CD4-positive, alpha-beta T cell treated with Interleukin-12 subunit alpha and Interleukin-12 subunit beta, for 1 hour (primary cell): ENCODE results near the gene TNRC6B.

Source experiments
- DNase-seq: peaks from one replicate; pipeline ENCODE4 v3.0.0-alpha.2; 2020

TNRC6B gene

GRCh38 chr22:40244586-40244985, 66.9 kb downstream of the TNRC6B start:
- DNase-seq, result no peak

GRCh38 chr22:40247976-40248375, 70.3 kb downstream of the TNRC6B start:
- DNase-seq, result peak; percentile 70

- no peak for DNase-seq
Measured at GRCh38 chr22:40249286-40249685, 71.6 kb downstream of the TNRC6B start.

GRCh38 chr22:40250608-40251007, 72.9 kb downstream of the TNRC6B start:
- no peak for DNase-seq

GRCh38 chr22:40251106-40251505, 73.4 kb downstream of the TNRC6B start:
- DNase-seq, result no peak

- DNase-seq, result no peak
Measured at GRCh38 chr22:40252146-40252545, 74.4 kb downstream of the TNRC6B start.

- no peak for DNase-seq
Measured at GRCh38 chr22:40256516-40256915, 78.8 kb downstream of the TNRC6B start.

GRCh38 chr22:40258017-40258416, 80.3 kb downstream of the TNRC6B start:
- no peak for DNase-seq

- DNase-seq, result no peak
Measured at GRCh38 chr22:40258501-40258915, 80.8 kb downstream of the TNRC6B start.

GRCh38 chr22:40261783-40262182, 84.1 kb downstream of the TNRC6B start:
- no peak for DNase-seq

GRCh38 chr22:40263191-40263590, 85.5 kb downstream of the TNRC6B start:
- no peak for DNase-seq

GRCh38 chr22:40265783-40266182, 88.1 kb downstream of the TNRC6B start:
- no peak for DNase-seq

- no peak for DNase-seq
Measured at GRCh38 chr22:40270031-40270430, 92.3 kb downstream of the TNRC6B start.

GRCh38 chr22:40270748-40271373, 93.1 kb downstream of the TNRC6B start:
- no peak for DNase-seq

- DNase-seq, result no peak
Measured at GRCh38 chr22:40271440-40271839, 93.7 kb downstream of the TNRC6B start.

- no peak for DNase-seq
Measured at GRCh38 chr22:40273319-40273718, 95.6 kb downstream of the TNRC6B start.

GRCh38 chr22:40276996-40277823, 99.5 kb downstream of the TNRC6B start:
- DNase-seq, result no peak

- DNase-seq, result no peak
Measured at GRCh38 chr22:40279017-40279416, 101.3 kb downstream of the TNRC6B start.

GRCh38 chr22:40281717-40282116, 104.0 kb downstream of the TNRC6B start:
- DNase-seq, result no peak

GRCh38 chr22:40285513-40285912, 107.8 kb downstream of the TNRC6B start:
- no peak for DNase-seq

GRCh38 chr22:40289991-40290459, 112.3 kb downstream of the TNRC6B start:
- peak; percentile 73 for DNase-seq

- no peak for DNase-seq
Measured at GRCh38 chr22:40290516-40290915, 112.8 kb downstream of the TNRC6B start.

GRCh38 chr22:40294696-40295095, 117.0 kb downstream of the TNRC6B start:
- no peak for DNase-seq

- DNase-seq, result no peak
Measured at GRCh38 chr22:40300316-40300715, 122.6 kb downstream of the TNRC6B start.
